DND-41 (cell line): ENCODE measurements around the gene NFASC.

Experiments used
- CTCF ChIP-seq: IDR thresholded peaks from 2 replicates; pipeline ENCODE4 v1.5.1; 2012; ENCODE audit warnings: borderline replicate concordance, low read length, moderate library complexity, mild to moderate bottlenecking; ENCODE audit not compliant: poor library complexity, severe bottlenecking; ENCODE audit errors: extremely low read depth
- EZH2 ChIP-seq: IDR thresholded peaks from 3 replicates; pipeline ENCODE4 v1.6.1; 2012; ENCODE audit warnings: borderline replicate concordance, low read depth, mild to moderate bottlenecking, moderate library complexity, low read length, inconsistent platforms; ENCODE audit not compliant: severe bottlenecking

- no peak for TF ChIP-seq CTCF
- TF ChIP-seq EZH2 = no peak
Observed at GRCh38 chr1:204947747-204948146, 77.1 kb downstream of the NFASC start.
